Skeletal muscle tissue (tissue), 4 donors: ENCODE data around the gene ZNRF3. TPM values are rescaled to one million over a fixed set of nuclear protein-coding genes. Genes with fewer than 3 reads are reported as not detected.
A peak's percentile ranks its signal among the peaks of the same experiment; 100 is the strongest.

Experiments used
- H3K27ac ChIP-seq: one replicate; pipeline ENCODE4 v1.7.0; 2013; ENCODE audit warnings: mild to moderate bottlenecking, low read depth, low read length, inconsistent platforms
- H3K27me3 ChIP-seq, 3 donors: one replicate each; pipeline ENCODE4 v1.7.0; 2013; ENCODE audit warnings: low read length in 3 of 3; ENCODE audit not compliant: control insufficient read depth in 3 of 3, insufficient read depth in 3 of 3
- H3K36me3 ChIP-seq, 3 donors: one replicate each; pipeline ENCODE4 v1.7.0; 2013; ENCODE audit warnings: low read length in 3 of 3; ENCODE audit not compliant: control insufficient read depth in 3 of 3, insufficient read depth in 3 of 3
- H3K4me1 ChIP-seq, 3 donors: one replicate each; pipeline ENCODE4 v1.7.0; 2013; ENCODE audit warnings: low read length in 3 of 3, mild to moderate bottlenecking in 3 of 3; ENCODE audit not compliant: control insufficient read depth in 3 of 3, insufficient read depth in 3 of 3
- H3K4me3 ChIP-seq, 3 donors: one replicate each; pipeline ENCODE4 v1.7.0; 2013; ENCODE audit warnings: low read length in 3 of 3
- H3K9ac ChIP-seq, 3 donors: one replicate each; pipeline ENCODE4 v1.7.0; 2013; ENCODE audit warnings: low read length in 3 of 3, mild to moderate bottlenecking in 3 of 3, moderate library complexity in 2 of 3, low read depth in 1 of 3
- H3K9me3 ChIP-seq, 3 donors: one replicate each; pipeline ENCODE4 v1.7.0; 2013; ENCODE audit warnings: low read length in 3 of 3; ENCODE audit not compliant: control insufficient read depth in 3 of 3
- total RNA-seq: library from RNA; depleted of rRNA; stranded (reverse); fragments of >200 nt; gene quantifications from one replicate; pipeline ENCODE4 v1.2.3, GENCODE V29; 2014
- donor health status: Osteomylitis.

The ZNRF3 gene
- total RNA-seq, 1 donor from 2014 or later: 7.3 TPM

- no peaks in the 10 kb centered on the region for H3K9me3 ChIP-seq
- H3K27me3 ChIP-seq: no peaks in the 10 kb centered on the region
- peaks cover 5 to 17% (median 16%) of the 10 kb centered on the region in 3 donors for H3K4me1 ChIP-seq
- H3K9ac ChIP-seq: no peak overlapping the region
- H3K27ac ChIP-seq: no peak overlapping the region
- no peaks in the 10 kb centered on the region for H3K36me3 ChIP-seq
- H3K4me3 ChIP-seq: no peak overlapping the region
Observed at GRCh38 chr22:28929197-28929596, 45.8 kb downstream of the ZNRF3 start.

DNA sequence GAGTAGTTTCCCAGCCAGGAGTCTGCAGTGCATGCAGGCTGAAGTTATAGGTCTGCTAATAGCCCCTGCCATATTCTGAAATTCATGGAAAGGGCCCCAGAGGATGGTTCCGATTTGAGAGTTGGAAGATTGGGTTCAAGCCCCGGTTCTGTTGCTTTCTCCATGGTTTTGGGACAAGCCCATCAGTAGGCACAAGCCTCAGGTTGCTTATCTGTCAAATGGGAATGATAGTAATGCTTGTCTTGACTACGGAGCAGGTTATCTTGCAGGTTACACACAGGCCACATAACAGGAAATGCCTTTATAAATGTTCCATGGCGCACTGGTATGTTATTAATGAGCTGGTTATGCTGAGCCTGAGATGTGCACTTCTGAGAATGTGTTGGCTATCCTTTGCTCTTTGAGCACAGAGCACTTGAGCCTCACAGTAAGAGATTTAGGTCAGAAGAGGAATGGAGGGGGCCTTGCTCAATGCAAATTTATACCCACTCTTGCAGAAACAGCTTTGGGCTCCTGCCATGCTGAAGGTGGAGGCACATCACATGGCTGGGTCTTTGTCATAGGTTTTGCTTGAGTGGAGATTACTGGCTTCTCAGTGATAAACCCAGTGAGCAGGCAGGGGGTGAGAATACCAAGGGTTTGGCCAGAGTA, 47.1 kb downstream of the ZNRF3 start:
- no peak overlapping the region for H3K27ac ChIP-seq
- H3K4me3 ChIP-seq: no peak overlapping the region
- no peaks in the 10 kb centered on the region for H3K27me3 ChIP-seq
- H3K9me3 ChIP-seq: no peaks in the 10 kb centered on the region
- H3K4me1 ChIP-seq: peaks cover 4 to 22% (median 16%) of the 10 kb centered on the region in 3 donors
- H3K9ac ChIP-seq: peak overlapping the region in 1 of 3 donors; percentile 25
- H3K36me3 ChIP-seq: no peaks in the 10 kb centered on the region

DNA sequence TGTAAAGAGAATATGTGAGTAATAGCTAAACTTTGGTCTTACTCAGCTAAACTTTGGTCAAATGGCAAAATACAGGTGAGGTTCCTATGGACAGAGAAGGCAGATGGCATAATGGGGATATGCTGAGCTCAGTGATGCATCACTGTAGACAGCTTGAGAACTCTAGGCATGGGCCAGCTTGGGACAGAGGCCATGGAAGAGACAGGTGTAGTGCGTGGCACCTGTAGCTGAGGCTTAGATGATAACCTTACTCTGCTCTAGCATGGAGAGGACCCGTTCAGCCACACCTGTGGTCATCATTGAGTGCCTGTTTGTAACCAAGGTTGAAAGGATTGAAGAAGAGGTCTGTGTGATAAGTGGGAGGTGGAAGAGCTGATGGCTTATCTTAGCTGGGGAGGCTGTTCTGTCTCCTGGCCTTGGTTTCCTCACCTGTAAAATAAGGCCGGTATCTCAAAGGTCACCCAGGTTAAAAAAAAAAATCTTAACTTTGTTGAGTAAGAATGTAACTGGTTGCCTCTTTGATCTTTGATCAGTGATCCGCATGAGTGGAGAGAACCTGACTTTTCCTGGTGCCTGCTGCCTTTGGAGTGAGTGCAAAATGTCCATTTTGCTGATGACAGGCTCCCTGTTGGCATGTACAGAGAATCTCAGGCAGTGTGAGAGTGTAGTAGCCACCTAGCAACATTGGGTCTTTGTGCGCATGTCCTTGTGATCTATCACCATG, 48.6 kb downstream of the ZNRF3 start:
- H3K27ac ChIP-seq: no peak overlapping the region
- H3K36me3 ChIP-seq: no peaks in the 10 kb centered on the region
- H3K4me3 ChIP-seq: no peak overlapping the region
- peaks cover 4 to 30% (median 18%) of the 10 kb centered on the region in 3 donors for H3K4me1 ChIP-seq
- H3K27me3 ChIP-seq: no peaks in the 10 kb centered on the region
- no peak overlapping the region for H3K9ac ChIP-seq
- no peaks in the 10 kb centered on the region for H3K9me3 ChIP-seq

DNA sequence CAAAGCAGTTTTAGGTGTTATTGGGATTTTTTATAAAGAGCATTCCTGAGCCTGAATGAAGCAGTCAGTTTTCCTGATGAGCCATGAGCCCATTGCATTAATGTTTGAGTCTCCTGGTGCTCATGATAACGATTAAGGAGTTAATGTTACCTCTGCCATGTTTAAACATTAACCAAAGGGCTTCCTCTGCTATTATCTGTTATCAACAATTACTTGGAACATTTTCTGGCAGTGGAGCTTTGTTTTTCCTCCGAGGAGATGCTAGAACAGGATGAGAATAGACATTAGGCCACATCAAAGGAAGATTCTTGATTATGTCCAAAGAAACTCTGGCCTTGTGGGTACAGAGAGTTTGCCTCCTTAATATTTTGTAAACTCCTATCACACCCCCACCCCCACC, 49.9 kb downstream of the ZNRF3 start:
- Histone ChIP-seq H3K4me1 (peaks cover 4 to 30% (median 18%) of the 10 kb centered on the region in 3 donors), H3K9me3 (no peaks in the 10 kb centered on the region), H3K4me3 (no peak overlapping the region), H3K9ac (no peak overlapping the region), H3K36me3 (no peaks in the 10 kb centered on the region), H3K27me3 (no peaks in the 10 kb centered on the region), H3K27ac (no peak overlapping the region)

DNA sequence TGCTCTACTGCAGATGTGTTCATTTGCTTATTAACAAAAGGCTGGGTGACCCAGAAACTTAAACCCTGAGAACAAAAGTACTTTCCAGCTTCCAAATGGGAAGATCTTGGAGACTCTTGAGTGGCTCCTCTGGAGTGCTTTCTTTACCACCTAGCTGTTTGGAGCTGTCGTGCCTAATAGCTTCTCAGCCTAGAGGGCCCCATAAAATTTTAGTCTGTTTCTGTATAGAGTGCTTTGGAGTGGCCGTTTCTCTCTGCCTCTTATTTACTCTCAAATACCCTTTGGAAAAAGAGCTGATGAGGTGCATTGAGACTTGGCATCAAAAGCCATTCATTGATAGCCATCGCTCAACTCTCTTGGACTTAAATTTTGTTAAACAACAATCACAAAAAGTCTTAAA, 50.7 kb downstream of the ZNRF3 start:
- no peaks in the 10 kb centered on the region for H3K36me3 ChIP-seq
- H3K27ac ChIP-seq: no peak overlapping the region
- H3K4me3 ChIP-seq: no peak overlapping the region
- H3K27me3 ChIP-seq: no peaks in the 10 kb centered on the region
- H3K9ac ChIP-seq: no peak overlapping the region
- no peaks in the 10 kb centered on the region for H3K9me3 ChIP-seq
- H3K4me1 ChIP-seq: peaks cover 4 to 30% (median 18%) of the 10 kb centered on the region in 3 donors

DNA sequence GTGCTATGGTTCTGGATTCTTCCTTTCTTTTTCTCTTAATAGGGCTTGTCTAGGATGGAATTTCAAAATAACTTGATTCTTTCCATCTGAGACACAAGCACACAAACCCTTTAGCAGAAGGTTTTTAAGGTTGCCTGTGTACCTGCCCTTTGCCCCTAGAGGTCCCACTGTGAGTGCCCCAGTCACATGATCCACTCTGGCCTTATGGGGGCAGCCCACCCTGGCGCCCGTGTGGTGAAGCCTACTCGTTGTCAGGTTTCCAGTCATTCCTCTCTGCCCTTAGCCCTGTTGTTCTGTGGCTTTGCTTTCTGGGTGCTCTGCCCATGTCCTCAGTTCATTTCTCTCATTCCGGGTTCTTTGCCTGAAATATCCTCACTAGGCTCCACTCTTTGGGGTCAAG, 51.8 kb downstream of the ZNRF3 start:
- no peak overlapping the region for H3K4me3 ChIP-seq
- H3K9me3 ChIP-seq: no peaks in the 10 kb centered on the region
- H3K27ac ChIP-seq: no peak overlapping the region
- no peaks in the 10 kb centered on the region for H3K27me3 ChIP-seq
- no peaks in the 10 kb centered on the region for H3K36me3 ChIP-seq
- peaks cover 4 to 30% (median 16%) of the 10 kb centered on the region in 3 donors for H3K4me1 ChIP-seq
- no peak overlapping the region for H3K9ac ChIP-seq

DNA sequence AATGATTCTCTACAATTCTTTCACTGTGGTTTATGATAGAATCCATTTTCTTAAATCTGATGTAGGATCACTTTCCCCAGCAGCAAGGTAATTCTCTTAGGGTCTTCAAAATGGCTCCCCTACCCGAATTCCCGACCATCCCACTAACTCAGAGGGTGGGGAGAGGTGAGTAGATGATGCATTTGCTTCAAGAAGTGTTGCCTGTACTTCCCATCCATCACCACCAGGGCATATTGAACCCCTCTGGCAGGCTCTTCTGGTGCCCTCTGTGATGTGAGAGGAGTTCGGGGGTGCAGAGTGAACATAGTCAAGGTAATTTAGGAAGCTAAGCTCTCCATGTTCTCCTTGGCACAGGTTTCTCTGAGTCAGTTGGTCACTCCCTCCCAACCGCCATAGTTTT, 52.3 kb downstream of the ZNRF3 start:
- H3K4me1 ChIP-seq: peaks cover under 1 to 24% (median 11%) of the 10 kb centered on the region in 3 donors
- no peaks in the 10 kb centered on the region for H3K27me3 ChIP-seq
- no peaks in the 10 kb centered on the region for H3K9me3 ChIP-seq
- no peak overlapping the region for H3K27ac ChIP-seq
- H3K36me3 ChIP-seq: no peaks in the 10 kb centered on the region
- H3K9ac ChIP-seq: no peak overlapping the region
- no peak overlapping the region for H3K4me3 ChIP-seq

DNA sequence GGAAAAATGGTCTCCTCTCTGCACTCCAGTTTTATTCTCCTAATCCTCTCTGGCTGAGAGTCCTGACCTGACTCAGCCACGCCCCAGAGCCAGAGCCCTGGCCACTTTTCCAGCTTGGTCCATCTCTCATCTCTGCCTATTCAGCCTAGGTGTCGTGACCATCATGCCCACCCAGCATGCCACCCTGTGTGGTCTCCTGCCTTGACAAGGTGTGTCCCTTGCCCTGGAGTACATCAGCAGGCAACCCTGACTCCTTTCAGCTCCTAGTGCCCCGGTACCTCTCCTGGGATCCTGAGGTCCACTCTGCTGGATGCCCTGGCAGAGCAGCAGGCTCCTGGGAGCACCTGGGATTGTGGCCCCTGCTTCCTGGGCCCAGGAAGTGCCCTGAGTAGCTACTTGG, 52.8 kb downstream of the ZNRF3 start:
- H3K9me3 ChIP-seq: no peaks in the 10 kb centered on the region
- H3K27me3 ChIP-seq: no peaks in the 10 kb centered on the region
- H3K36me3 ChIP-seq: no peaks in the 10 kb centered on the region
- peaks cover 0 to 19% (median 6%) of the 10 kb centered on the region in 3 donors for H3K4me1 ChIP-seq
- no peak overlapping the region for H3K27ac ChIP-seq
- no peak overlapping the region for H3K4me3 ChIP-seq
- no peak overlapping the region for H3K9ac ChIP-seq

GRCh38 chr22:28937206-28938025, 54.0 kb downstream of the ZNRF3 start:
- no peaks in the 10 kb centered on the region for H3K27me3 ChIP-seq
- no peaks in the 10 kb centered on the region for H3K9me3 ChIP-seq
- H3K4me1 ChIP-seq: peaks cover 0 to 15% (median 3%) of the 10 kb centered on the region in 3 donors
- no peaks in the 10 kb centered on the region for H3K36me3 ChIP-seq
- no peak overlapping the region for H3K4me3 ChIP-seq
- no peak overlapping the region for H3K27ac ChIP-seq
- no peak overlapping the region for H3K9ac ChIP-seq
